H1 (cell line): ENCODE measurements around the gene SRXN1. TPM values are rescaled to one million over a fixed set of nuclear protein-coding genes. Genes with fewer than 3 reads are reported as not detected.

Source experiments
- CTCF ChIA-PET: fragments of 300-600 bp; sonication (Branson Sonifier 250); formaldehyde crosslinking; loops from one replicate; lab custom pipeline; 2021; ENCODE audit not compliant: partially characterized antibody; lab: Charles Lee
- POLR2A ChIA-PET: fragments of 300-600 bp; sonication (Branson Sonifier 250); formaldehyde crosslinking; loops from one replicate; lab custom pipeline; 2021; ENCODE audit warnings: inconsistent platforms; ENCODE audit not compliant: partially characterized antibody; lab: Charles Lee
- DNase-seq, 2 experiments: peaks; one replicate each; pipeline versions ENCODE4 v3.0.0 to v3.0.0-alpha.2; 2010 to 2022; ENCODE audit warnings: low spot score in 2 of 2, low read depth in 1 of 2, mixed read lengths in 1 of 2
- FAIRE-seq: peaks from 2 replicates; lab custom pipeline; 2011; peaks lifted over from hg19 to GRCh38; lab: Jason Lieb, UNC
- H2AFZ ChIP-seq: 2 replicates; pipeline ENCODE4 v1.8.1; 2012; ENCODE audit warnings: low read length, inconsistent platforms
- H2AK5ac ChIP-seq: 2 replicates; pipeline ENCODE4 v1.6.1; 2013; ENCODE audit warnings: low read depth, low read length
- H2BK120ac ChIP-seq: replicated peaks from 2 replicates; pipeline ENCODE3; 2013; ENCODE audit warnings: low read depth, low read length, inconsistent platforms
- H2BK12ac ChIP-seq: 2 replicates; pipeline ENCODE4 v1.6.1; 2013; ENCODE audit warnings: low read depth, low read length
- H2BK15ac ChIP-seq: 2 replicates; pipeline ENCODE4 v1.6.1; 2013; ENCODE audit warnings: low read length
- H2BK20ac ChIP-seq: 2 replicates; pipeline ENCODE4 v1.6.1; 2013; ENCODE audit warnings: low read length
- H2BK5ac ChIP-seq: 2 replicates; pipeline ENCODE4 v1.6.1; 2013; ENCODE audit warnings: low read depth, low read length
- H3K14ac ChIP-seq: 2 replicates; pipeline ENCODE4 v1.6.1; 2013; ENCODE audit warnings: inconsistent platforms; ENCODE audit not compliant: insufficient read length
- H3K18ac ChIP-seq: 2 replicates; pipeline ENCODE4 v1.6.1; 2013; ENCODE audit warnings: low read length; ENCODE audit errors: extremely low read depth
- H3K23ac ChIP-seq: 2 replicates; pipeline ENCODE4 v1.6.1; 2013; ENCODE audit warnings: inconsistent platforms; ENCODE audit not compliant: insufficient read length
- H3K23me2 ChIP-seq: 2 replicates; pipeline ENCODE4 v1.6.1; 2013; ENCODE audit warnings: low read depth, low read length
- H3K27ac ChIP-seq: 2 replicates; pipeline ENCODE4 v1.6.1; 2011; ENCODE audit warnings: low read depth, low read length, inconsistent platforms
- H3K27me3 ChIP-seq, 4 experiments: replicated peaks in 1 of 4; 1 replicate in 1 of 4; 2 replicates in 3 of 4; pipeline versions ENCODE4 v1.6.1 to v1.8.1; 2011 to 2013; ENCODE audit warnings: low read length in 3 of 4, mild to moderate bottlenecking in 3 of 4, inconsistent platforms in 2 of 4, mixed read lengths in 2 of 4, moderate library complexity in 1 of 4; ENCODE audit not compliant: control insufficient read depth in 3 of 4, insufficient read depth in 3 of 4; ENCODE audit errors: extremely low read depth in 1 of 4
- H3K36me3 ChIP-seq, 4 experiments: 2 replicates each; pipeline versions ENCODE4 v1.6.1 to v1.8.1; 2011 to 2013; ENCODE audit warnings: mild to moderate bottlenecking in 4 of 4, low read length in 3 of 4, moderate library complexity in 2 of 4, control low read depth in 1 of 4, inconsistent platforms in 1 of 4; ENCODE audit not compliant: insufficient read depth in 4 of 4, control insufficient read depth in 2 of 4
- H3K4ac ChIP-seq: replicated peaks from 2 replicates; pipeline ENCODE3; 2013; ENCODE audit warnings: low read length, low read depth, mixed read lengths, inconsistent platforms; ENCODE audit not compliant: insufficient read length
- H3K4me1 ChIP-seq, 4 experiments: replicated peaks in 1 of 4; 1 replicate in 1 of 4; 2 replicates in 3 of 4; pipeline versions ENCODE4 v1.6.1 to v1.8.1; 2011 to 2013; ENCODE audit warnings: low read length in 3 of 4, inconsistent platforms in 2 of 4, mixed read lengths in 1 of 4; ENCODE audit not compliant: insufficient read depth in 4 of 4, control insufficient read depth in 3 of 4
- H3K4me2 ChIP-seq, 2 experiments: 2 replicates each; pipeline versions ENCODE4 v1.6.1 to v1.8.1; 2011 to 2013; ENCODE audit warnings: low read depth in 2 of 2, low read length in 2 of 2, control low read depth in 1 of 2, inconsistent platforms in 1 of 2, mild to moderate bottlenecking in 1 of 2; ENCODE audit not compliant: insufficient read depth in 1 of 2
- H3K4me3 ChIP-seq, 4 experiments: fragments of 200-600, 300-600 bp in 1 of 4; sonication (generic), shearing (Covaris generic), sonication (Bioruptor Twin) in 1 of 4; 2 replicates each; pipeline versions ENCODE4 v1.5.1 to v1.8.1; 2011 to 2016; ENCODE audit warnings: low read length in 4 of 4, low read depth in 3 of 4, control low read depth in 2 of 4, inconsistent platforms in 2 of 4, mild to moderate bottlenecking in 2 of 4, mixed read lengths in 1 of 4, moderate library complexity in 1 of 4; ENCODE audit not compliant: insufficient read depth in 2 of 4; ENCODE audit errors: extremely low read depth in 1 of 4
- H3K56ac ChIP-seq: replicated peaks from 2 replicates; pipeline ENCODE3; 2013; ENCODE audit warnings: low read depth, mild to moderate bottlenecking, mixed read lengths, low read length, inconsistent platforms; ENCODE audit not compliant: insufficient read length
- H3K79me1 ChIP-seq: 2 replicates; pipeline ENCODE4 v1.6.1; 2013; ENCODE audit warnings: low read depth, low read length, control low read depth
- H3K79me2 ChIP-seq, 2 experiments: 2 replicates each; pipeline versions ENCODE4 v1.6.1 to v1.8.1; 2012 to 2013; ENCODE audit warnings: low read length in 2 of 2, mild to moderate bottlenecking in 2 of 2, inconsistent platforms in 1 of 2; ENCODE audit not compliant: insufficient read depth in 2 of 2, control insufficient read depth in 1 of 2
- H3K9ac ChIP-seq, 4 experiments: replicated peaks in 1 of 4; 1 replicate in 1 of 4; 2 replicates in 3 of 4; pipeline versions ENCODE4 v1.6.1 to v1.8.1; 2011 to 2013; ENCODE audit warnings: low read depth in 3 of 4, low read length in 3 of 4, control low read depth in 2 of 4, mild to moderate bottlenecking in 2 of 4, moderate library complexity in 2 of 4, inconsistent platforms in 1 of 4; ENCODE audit errors: extremely low read depth in 1 of 4
- H3K9me3 ChIP-seq, 2 experiments: 2 replicates each; pipeline versions ENCODE4 v1.6.1 to v1.8.1; 2012 to 2013; ENCODE audit warnings: mild to moderate bottlenecking in 2 of 2, moderate library complexity in 2 of 2, control low read depth in 1 of 2, inconsistent platforms in 1 of 2, low read depth in 1 of 2, low read length in 1 of 2, mixed read lengths in 1 of 2; ENCODE audit not compliant: insufficient read depth in 2 of 2
- H4K20me1 ChIP-seq, 2 experiments: replicated peaks in 1 of 2; 2 replicates each; pipeline versions ENCODE3 to v1.8.1; 2011 to 2013; ENCODE audit warnings: inconsistent platforms in 2 of 2, low read length in 2 of 2, mild to moderate bottlenecking in 1 of 2; ENCODE audit not compliant: insufficient read depth in 2 of 2, control insufficient read depth in 1 of 2
- H4K5ac ChIP-seq: 2 replicates; pipeline ENCODE4 v1.6.1; 2013; ENCODE audit warnings: low read length, low read depth, mixed read lengths, inconsistent platforms; ENCODE audit not compliant: insufficient read length
- H4K8ac ChIP-seq: 2 replicates; pipeline ENCODE4 v1.8.0; 2013; ENCODE audit warnings: mild to moderate bottlenecking, moderate library complexity, low read length, inconsistent platforms; ENCODE audit not compliant: insufficient read depth; ENCODE audit errors: extremely low read depth
- H4K91ac ChIP-seq: replicated peaks from 2 replicates; pipeline ENCODE3; 2013; ENCODE audit warnings: low read length, mixed read lengths, inconsistent platforms; ENCODE audit not compliant: insufficient read length
- CHD1 ChIP-seq: IDR thresholded peaks from 2 replicates; pipeline ENCODE4 v1.6.1; 2012; ENCODE audit warnings: low read depth, low read length, improper control_type of control experiment
- EGR1 ChIP-seq: IDR thresholded peaks from 2 replicates; pipeline ENCODE4 v1.6.1; 2011; ENCODE audit warnings: low read depth, low read length, borderline replicate concordance
- FOSL1 ChIP-seq: IDR thresholded peaks from 2 replicates; pipeline ENCODE4 v1.6.1; 2011; ENCODE audit warnings: mild to moderate bottlenecking, low read depth, low read length, moderate library complexity; ENCODE audit not compliant: insufficient read depth
- HDAC2 ChIP-seq, 2 experiments: fragments of 300-600 bp in 1 of 2; sonication (generic) in 1 of 2; IDR thresholded peaks; 2 replicates each; pipeline ENCODE4 v1.6.1; 2011 to 2012; ENCODE audit warnings: low read depth in 2 of 2, low read length in 2 of 2, mild to moderate bottlenecking in 2 of 2, moderate library complexity in 2 of 2, borderline replicate concordance in 1 of 2, inconsistent platforms in 1 of 2
- RNF2 ChIP-seq: fragments of 200-900, 300-1000 bp; sonication (generic); IDR thresholded peaks from 2 replicates; pipeline ENCODE4 v1.7.1; 2016; ENCODE audit warnings: borderline replicate concordance, low read depth, mild to moderate bottlenecking, antibody characterized with exemption, low read length; ENCODE audit not compliant: poor library complexity, severe bottlenecking; ENCODE audit errors: missing control alignments
- RXRA ChIP-seq: IDR thresholded peaks from 2 replicates; pipeline ENCODE4 v1.6.1; 2011; ENCODE audit warnings: low read depth, mild to moderate bottlenecking, low read length, moderate library complexity; ENCODE audit not compliant: insufficient read depth
- SIX5 ChIP-seq: IDR thresholded peaks from 2 replicates; pipeline ENCODE4 v1.6.1; 2011; ENCODE audit warnings: mild to moderate bottlenecking, low read depth, low read length
- WGBS, 2 experiments: shearing (Covaris generic) in 1 of 2; methylation state at CpG; one replicate each; pipeline versions ENCODE4 v1.1.6 to v1.1.7; 2013 to 2015; ENCODE audit warnings: low lambda C conversion rate in 2 of 2, mixed read lengths in 2 of 2, inconsistent platforms in 1 of 2, low coverage in 1 of 2, missing lambda C conversion rate in 1 of 2; ENCODE audit not compliant: insufficient replicate concordance in 2 of 2, insufficient coverage in 1 of 2, insufficient read length in 1 of 2; ENCODE audit errors: extremely low coverage in 1 of 2, missing lambda C conversion rate in 1 of 2; 5-methylcytosine and 5-hydroxymethylcytosine counted together
- polyA plus RNA-seq, 7 experiments: library from polyadenylated mRNA; depleted of rRNA in 3 of 7; stranded (reverse) in 5 of 7; unstranded in 2 of 7; fragments of >200 nt in 5 of 7; fragments of 200-250 nt in 2 of 7; gene quantifications; 1 replicate in 5 of 7; 2 replicates in 1 of 7; 4 replicates in 1 of 7; pipeline versions ENCODE4 v1.2.1 to v1.2.3, GENCODE V29; 2011 to 2013; ENCODE audit warnings: missing spikeins in 2 of 7, mixed read lengths in 2 of 7
- total RNA-seq: library from RNA; stranded (reverse); fragmentation: NEBNext Ultra II Directional; extraction: Animal tissue kit (Norgen Biotek cat#: 25700); gene quantifications from 2 replicates; pipeline ENCODE4 v1.2.1, GENCODE V29; 2021
- TF ChIP-seq, protein P1 (sequence below): IDR thresholded peaks from 2 replicates; pipeline ENCODE4 v1.6.1; 2012; ENCODE audit warnings: inconsistent platforms
- TF ChIP-seq, protein P2 (sequence below): IDR thresholded peaks from 2 replicates; pipeline ENCODE4 v1.6.1; 2012; ENCODE audit warnings: low read length, inconsistent platforms

SRXN1 gene
- total and polyA plus RNA-seq, 2 of the 8 experiments (the other 6 are each of a cell fraction or from before 2014, with no cell fraction given), result 12.2 to 15.8 TPM

DNA sequence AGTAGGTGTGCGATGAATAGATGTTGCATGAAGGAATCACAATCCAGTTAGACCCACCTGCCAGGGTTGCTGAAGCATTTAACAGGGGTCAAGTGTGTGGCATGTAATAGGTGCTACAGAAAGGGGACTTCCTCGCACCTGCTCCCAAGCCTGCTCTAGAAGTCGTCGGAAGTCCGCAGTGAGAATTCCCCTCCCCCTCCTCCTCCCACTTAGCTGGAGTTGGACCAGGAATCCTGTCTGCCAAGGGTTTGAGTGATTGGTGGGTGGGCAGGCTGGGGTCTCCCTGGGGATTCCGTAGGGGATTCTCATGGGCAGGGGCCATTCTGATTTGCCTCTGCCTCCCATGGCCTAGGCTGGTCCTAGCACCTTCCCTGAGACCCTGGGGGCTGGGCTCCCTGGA, 12.3 kb upstream of the SRXN1 start:
- H3K4me2 ChIP-seq, result peak overlapping the region; percentile 12 to 26; a peak in 1 of 4 replicates
- peak overlapping the region; percentile 72; the same call in 1 of the 2 replicates for H2BK12ac ChIP-seq
- H2BK15ac ChIP-seq, result peak overlapping the region; percentile 7; the same call in 1 of the 2 replicates
- peaks cover 8 to 38% (median 26%) of the 10 kb centered on the region in 4 experiments for H3K27me3 ChIP-seq
- no peak overlapping the region for H2AFZ ChIP-seq
- no peak overlapping the region for H3K27ac ChIP-seq
- DNase-seq (no peak), FAIRE-seq (no peak)
- no peak overlapping the region for H3K56ac ChIP-seq
- H3K14ac ChIP-seq, result no peak overlapping the region
- H3K79me1 ChIP-seq, result no peaks in the 10 kb centered on the region
- no peak overlapping the region for H2BK5ac ChIP-seq
- H3K4ac ChIP-seq, result no peak overlapping the region
- H2AK5ac ChIP-seq, result 0 out of 2 replicates have a peak overlapping the region, but pooled peaks have one; percentile 32
- 55% methylated on average over 2 of the region's 6 CpGs; no CpG with 5 or more reads in 1 of the 2 experiments for WGBS, 2 experiments
- H3K9me3 ChIP-seq, result peaks cover 4 to 5% of the 10 kb centered on the region in 2 experiments
- H2BK120ac ChIP-seq, result no peak overlapping the region
- peak overlapping the region; percentile 57; the same call in 1 of the 2 replicates for H4K8ac ChIP-seq
- H4K91ac ChIP-seq, result peak overlapping the region; percentile 26
- ChIA-PET CTCF (interaction anchor here (0.7 to 11.1 kb wide), 15 partner anchors 10 to 103 kb away, joined by 3 to 157 read pairs (median 4); partner anchors contain the start of genes SCRT2 and SRXN1), POLR2A (interaction anchor here (0.9 to 2.6 kb wide), 8 partner anchors 8 to 216 kb away, joined by 3 to 9 read pairs (median 4); partner anchors contain the start of genes CSNK2A1 and SCRT2)
- peaks cover 6 to 31% (median 24%) of the 10 kb centered on the region in 4 experiments for H3K4me1 ChIP-seq
- TF ChIP-seq CHD1 (no peak), RXRA (no peak), RNF2 (no peak), EGR1 (no peak), FOSL1 (no peak), SIX5 (no peak), HDAC2 (IDR thresholded peaks at IDR 0.05; ENCODE audit: borderline replicate concordance in 1 of 2, low read depth in 2 of 2, low read length in 2 of 2) (no peak)
- TF ChIP-seq, protein P1, sequence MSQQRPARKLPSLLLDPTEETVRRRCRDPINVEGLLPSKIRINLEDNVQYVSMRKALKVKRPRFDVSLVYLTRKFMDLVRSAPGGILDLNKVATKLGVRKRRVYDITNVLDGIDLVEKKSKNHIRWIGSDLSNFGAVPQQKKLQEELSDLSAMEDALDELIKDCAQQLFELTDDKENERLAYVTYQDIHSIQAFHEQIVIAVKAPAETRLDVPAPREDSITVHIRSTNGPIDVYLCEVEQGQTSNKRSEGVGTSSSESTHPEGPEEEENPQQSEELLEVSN, result no peak
- TF ChIP-seq, protein P2, sequence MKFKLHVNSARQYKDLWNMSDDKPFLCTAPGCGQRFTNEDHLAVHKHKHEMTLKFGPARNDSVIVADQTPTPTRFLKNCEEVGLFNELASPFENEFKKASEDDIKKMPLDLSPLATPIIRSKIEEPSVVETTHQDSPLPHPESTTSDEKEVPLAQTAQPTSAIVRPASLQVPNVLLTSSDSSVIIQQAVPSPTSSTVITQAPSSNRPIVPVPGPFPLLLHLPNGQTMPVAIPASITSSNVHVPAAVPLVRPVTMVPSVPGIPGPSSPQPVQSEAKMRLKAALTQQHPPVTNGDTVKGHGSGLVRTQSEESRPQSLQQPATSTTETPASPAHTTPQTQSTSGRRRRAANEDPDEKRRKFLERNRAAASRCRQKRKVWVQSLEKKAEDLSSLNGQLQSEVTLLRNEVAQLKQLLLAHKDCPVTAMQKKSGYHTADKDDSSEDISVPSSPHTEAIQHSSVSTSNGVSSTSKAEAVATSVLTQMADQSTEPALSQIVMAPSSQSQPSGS, result no peak
- H3K23me2 ChIP-seq, result peaks cover 3% of the 10 kb centered on the region
- H3K36me3 ChIP-seq, result no peaks in the 10 kb centered on the region
- no peak overlapping the region for H3K23ac ChIP-seq
- no peak overlapping the region for H3K4me3 ChIP-seq
- H3K18ac ChIP-seq, result peak overlapping the region; percentile 7; the same call in 1 of the 2 replicates
- peak overlapping the region; percentile 0; the same call in 1 of the 2 replicates for H2BK20ac ChIP-seq
- no peak overlapping the region for H3K9ac ChIP-seq
- H3K79me2 ChIP-seq, result no peaks in the 10 kb centered on the region
- no peak overlapping the region for H4K5ac ChIP-seq
- H4K20me1 ChIP-seq, result no peaks in the 10 kb centered on the region
